ENCODE data around the gene PCDH7.

The PCDH7 gene

GRCh38 chr4:30720021-30720660, at the start of gene PCDH7:
TSS of gene PCDH7 (plus strand) at chr4:30720369. CDS start at chr4:30721423, 1,054 bp downstream.
- peak; percentile 78 for DNase-seq (ENCODE audit: low spot score)

GRCh38 chr4:30671926-30672448, 48.2 kb upstream of the PCDH7 start:
- no peak for DNase-seq (ENCODE audit: low spot score)

GRCh38 chr4:30696191-30696590, 24.0 kb upstream of the PCDH7 start:
- no peak for DNase-seq (ENCODE audit: low spot score)

GRCh38 chr4:30714408-30715031, 5.6 kb upstream of the PCDH7 start:
- peak; percentile 56 for DNase-seq (ENCODE audit: low spot score)

GRCh38 chr4:30716158-30716557, 4.0 kb upstream of the PCDH7 start:
- peak; percentile 35 for DNase-seq (ENCODE audit: low spot score)

- no peak for DNase-seq (ENCODE audit: low spot score)
Observed at GRCh38 chr4:30716681-30717207, 3.4 kb upstream of the PCDH7 start.

- peak; percentile 81 for DNase-seq (ENCODE audit: low spot score)
Observed at GRCh38 chr4:30717208-30718020, 2.8 kb upstream of the PCDH7 start.

- peak; percentile 68 for DNase-seq (ENCODE audit: low spot score)
Observed at GRCh38 chr4:30718021-30718542, 2.1 kb upstream of the PCDH7 start.

- no peak for DNase-seq (ENCODE audit: low spot score)
Observed at GRCh38 chr4:30718641-30719453, 1.3 kb upstream of the PCDH7 start.

- DNase-seq (ENCODE audit: low spot score) = peak; percentile 71
Observed at GRCh38 chr4:30719454-30720020, 632 bp upstream of the PCDH7 start.

- DNase-seq (ENCODE audit: low spot score) = peak; percentile 39
Observed at GRCh38 chr4:30720661-30721184, 554 bp downstream of the PCDH7 start.

- peak; percentile 30 for DNase-seq (ENCODE audit: low spot score)
Observed at GRCh38 chr4:30721185-30722091, 1.3 kb downstream of the PCDH7 start.

GRCh38 chr4:30722092-30722358, 1.9 kb downstream of the PCDH7 start:
- DNase-seq (ENCODE audit: low spot score) = no peak

- no peak for DNase-seq (ENCODE audit: low spot score)
Observed at GRCh38 chr4:30722359-30723200, 2.4 kb downstream of the PCDH7 start.

GRCh38 chr4:30723201-30723955, 3.2 kb downstream of the PCDH7 start:
- no peak for DNase-seq (ENCODE audit: low spot score)

GRCh38 chr4:30724247-30724646, 4.1 kb downstream of the PCDH7 start:
- no peak for DNase-seq (ENCODE audit: low spot score)

GRCh38 chr4:30725562-30725961, 5.4 kb downstream of the PCDH7 start:
- no peak for DNase-seq (ENCODE audit: low spot score)

- no peak for DNase-seq (ENCODE audit: low spot score)
Observed at GRCh38 chr4:30726090-30726675, 6.0 kb downstream of the PCDH7 start.

All from Ammon's horn (tissue), 1 donor.